HUES6 (cell line): ENCODE measurements around the gene BTAF1.

ENCODE experiments used
- H3K27ac ChIP-seq: 2 replicates; pipeline ENCODE4 v1.7.0; 2013; ENCODE audit warnings: low read depth, mild to moderate bottlenecking, low read length, inconsistent platforms
- H3K27me3 ChIP-seq: 2 replicates; pipeline ENCODE4 v1.6.1; 2013; ENCODE audit warnings: low read length; ENCODE audit not compliant: control insufficient read depth, insufficient read depth
- H3K36me3 ChIP-seq: 2 replicates; pipeline ENCODE4 v1.6.1; 2013; ENCODE audit warnings: low read length; ENCODE audit not compliant: control insufficient read depth, insufficient read depth
- H3K4me1 ChIP-seq: 2 replicates; pipeline ENCODE4 v1.6.1; 2013; ENCODE audit warnings: low read length; ENCODE audit not compliant: control insufficient read depth, insufficient read depth
- H3K4me3 ChIP-seq: 2 replicates; pipeline ENCODE4 v1.5.1; 2013; ENCODE audit warnings: low read depth, low read length
- H3K9ac ChIP-seq: one replicate; pipeline ENCODE4 v1.6.1; 2013; ENCODE audit warnings: mild to moderate bottlenecking, low read length
- H3K9me3 ChIP-seq: 2 replicates; pipeline ENCODE4 v1.6.1; 2013; ENCODE audit warnings: low read depth, low read length; ENCODE audit not compliant: control insufficient read depth, insufficient read depth

The BTAF1 gene

GRCh38 chr10:91908337-91909116 lies 15.0 kb upstream of the BTAF1 start:
- Histone ChIP-seq H3K9ac (peak overlapping the region; percentile 80), H3K4me3 (peak overlapping the region; percentile 86), H3K36me3 (peaks cover 10% of the 10 kb centered on the region), H3K9me3 (no peaks in the 10 kb centered on the region), H3K4me1 (peaks cover 4% of the 10 kb centered on the region; the same call in 1 of the 2 replicates), H3K27ac (peak overlapping the region; percentile 49; the same call in 1 of the 2 replicates), H3K27me3 (no peaks in the 10 kb centered on the region)

GRCh38 chr10:91909117-91909677 lies 14.4 kb upstream of the BTAF1 start, which contains the start of gene FGFBP3:
Gene FGFBP3, minus strand, starts transcription at chr10:91909486. Its CDS starts 517 bp downstream, at chr10:91908969.
- Histone ChIP-seq H3K36me3 (peaks cover 10% of the 10 kb centered on the region), H3K4me3 (peak within 1 kb of the TSS; percentile 86), H3K27ac (peak within 1 kb of the TSS; percentile 49; the same call in 1 of the 2 replicates), H3K4me1 (peaks cover 4% of the 10 kb centered on the region; the same call in 1 of the 2 replicates), H3K9ac (peak within 1 kb of the TSS; percentile 80), H3K9me3 (no peaks in the 10 kb centered on the region), H3K27me3 (no peaks in the 10 kb centered on the region)

- Histone ChIP-seq H3K36me3 (peaks cover 10% of the 10 kb centered on the region), H3K27ac (no peak overlapping the region), H3K9ac (no peak overlapping the region), H3K4me1 (peaks cover 4% of the 10 kb centered on the region; the same call in 1 of the 2 replicates), H3K4me3 (no peak overlapping the region), H3K9me3 (no peaks in the 10 kb centered on the region), H3K27me3 (no peaks in the 10 kb centered on the region)
Observed at GRCh38 chr10:91910467-91910866, 13.1 kb upstream of the BTAF1 start.

- H3K36me3 ChIP-seq: no peaks in the 10 kb centered on the region
- no peak overlapping the region for H3K4me3 ChIP-seq
- H3K27me3 ChIP-seq: no peaks in the 10 kb centered on the region
- 0 out of 2 replicates have a peak, but pooled peaks cover 1% of the 10 kb centered on the region for H3K4me1 ChIP-seq
- no peak overlapping the region for H3K27ac ChIP-seq
- H3K9ac ChIP-seq: no peak overlapping the region
- H3K9me3 ChIP-seq: peaks cover 4% of the 10 kb centered on the region; the same call in 1 of the 2 replicates
Observed at GRCh38 chr10:91919651-91920050, 3.9 kb upstream of the BTAF1 start.

GRCh38 chr10:91924212-91925021 lies 847 bp downstream of the BTAF1 start:
- H3K27ac ChIP-seq: peak overlapping the region; percentile 84

GRCh38 chr10:91925022-91925320 lies 1.4 kb downstream of the BTAF1 start:
- Histone ChIP-seq H3K9me3 (no peaks in the 10 kb centered on the region), H3K27me3 (no peaks in the 10 kb centered on the region), H3K4me3 (peak overlapping the region; percentile 92), H3K9ac (peak overlapping the region; percentile 53), H3K36me3 (peaks cover 6% of the 10 kb centered on the region; the same call in 1 of the 2 replicates), H3K27ac (no peak overlapping the region), H3K4me1 (peaks cover 6% of the 10 kb centered on the region; the same call in 1 of the 2 replicates)

More at GRCh38 chr10:91924212-91925021, 847 bp downstream of the BTAF1 start:
- H3K27me3 ChIP-seq: no peaks in the 10 kb centered on the region
- H3K36me3 ChIP-seq: peaks cover 6% of the 10 kb centered on the region; the same call in 1 of the 2 replicates
- H3K9ac ChIP-seq: peak overlapping the region; percentile 92
- no peaks in the 10 kb centered on the region for H3K9me3 ChIP-seq
- H3K4me1 ChIP-seq: peaks cover 6% of the 10 kb centered on the region; the same call in 1 of the 2 replicates
- peak overlapping the region; percentile 92 for H3K4me3 ChIP-seq

GRCh38 chr10:91930939-91931338 lies 7.4 kb downstream of the BTAF1 start:
- Histone ChIP-seq H3K27me3 (no peaks in the 10 kb centered on the region), H3K4me3 (no peak overlapping the region), H3K36me3 (peaks cover 30% of the 10 kb centered on the region), H3K27ac (no peak overlapping the region), H3K4me1 (no peaks in the 10 kb centered on the region), H3K9ac (no peak overlapping the region), H3K9me3 (no peaks in the 10 kb centered on the region)

- Histone ChIP-seq H3K27ac (no peak overlapping the region), H3K4me1 (no peaks in the 10 kb centered on the region), H3K9me3 (no peaks in the 10 kb centered on the region), H3K36me3 (peaks cover 33% of the 10 kb centered on the region), H3K4me3 (no peak overlapping the region), H3K27me3 (no peaks in the 10 kb centered on the region), H3K9ac (no peak overlapping the region)
Observed at GRCh38 chr10:91931526-91932190, 8.1 kb downstream of the BTAF1 start.

- Histone ChIP-seq H3K4me1 (no peaks in the 10 kb centered on the region), H3K9ac (no peak overlapping the region), H3K9me3 (no peaks in the 10 kb centered on the region), H3K27me3 (no peaks in the 10 kb centered on the region), H3K27ac (no peak overlapping the region), H3K36me3 (peaks cover 39% of the 10 kb centered on the region), H3K4me3 (no peak overlapping the region)
Observed at GRCh38 chr10:91932737-91933136, 9.2 kb downstream of the BTAF1 start.

GRCh38 chr10:91935886-91936285 lies 12.3 kb downstream of the BTAF1 start:
- Histone ChIP-seq H3K9me3 (no peaks in the 10 kb centered on the region), H3K4me1 (no peaks in the 10 kb centered on the region), H3K36me3 (peaks cover 45% of the 10 kb centered on the region), H3K4me3 (no peak overlapping the region), H3K9ac (no peak overlapping the region), H3K27ac (no peak overlapping the region), H3K27me3 (no peaks in the 10 kb centered on the region)
